ENCODE results near the gene MLANA.

The MLANA gene

DNA sequence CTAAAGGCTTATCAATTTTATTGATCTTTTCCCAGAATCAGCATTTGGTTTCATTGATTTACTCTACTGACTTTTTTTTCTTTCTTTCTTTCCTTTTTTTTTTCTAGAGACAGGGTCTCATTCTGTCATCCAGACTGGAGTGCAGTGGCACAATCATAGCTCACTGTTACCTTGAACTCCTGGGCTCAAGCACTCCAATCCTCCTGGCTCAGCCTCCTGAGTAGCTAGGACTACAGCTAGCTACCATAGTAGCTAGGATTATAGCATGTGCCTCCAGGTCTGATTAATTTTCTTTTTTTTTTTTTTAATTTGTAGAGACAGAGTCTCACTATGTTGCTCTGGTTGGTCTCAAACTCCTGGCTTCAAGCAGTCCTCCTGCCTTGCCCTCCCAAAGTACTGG lies 11.7 kb downstream of the MLANA start:
- Histone ChIP-seq H3K4me3 (ENCODE audit: low read depth, low read length) (no peak overlapping the region), H3K36me3 (ENCODE audit: control insufficient read depth, insufficient read depth, low read length) (no peaks in the 10 kb centered on the region), H3K27me3 (ENCODE audit: control insufficient read depth, insufficient read depth, low read length) (no peaks in the 10 kb centered on the region), H3K27ac (ENCODE audit: low read depth, low read length) (no peak overlapping the region), H3K4me1 (ENCODE audit: control insufficient read depth, insufficient read depth, low read length) (no peaks in the 10 kb centered on the region), H3K9ac (ENCODE audit: low read depth, low read length) (no peak overlapping the region), H3K9me3 (ENCODE audit: control insufficient read depth, insufficient read depth, low read length) (no peaks in the 10 kb centered on the region)

DNA sequence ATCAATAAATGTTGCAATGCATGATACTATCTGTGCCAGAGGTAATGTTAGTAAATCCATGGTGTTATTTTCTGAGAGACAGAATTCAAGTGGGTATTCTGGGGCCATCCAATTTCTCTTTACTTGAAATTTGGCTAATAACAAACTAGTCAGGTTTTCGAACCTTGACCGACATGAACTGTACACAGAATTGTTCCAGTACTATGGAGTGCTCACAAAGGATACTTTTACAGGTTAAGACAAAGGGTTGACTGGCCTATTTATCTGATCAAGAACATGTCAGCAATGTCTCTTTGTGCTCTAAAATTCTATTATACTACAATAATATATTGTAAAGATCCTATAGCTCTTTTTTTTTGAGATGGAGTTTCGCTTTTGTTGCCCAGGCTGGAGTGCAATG lies 18.2 kb downstream of the MLANA start:
- no peaks in the 10 kb centered on the region for H3K4me1 ChIP-seq (ENCODE audit: control insufficient read depth, insufficient read depth, low read length)

DNA sequence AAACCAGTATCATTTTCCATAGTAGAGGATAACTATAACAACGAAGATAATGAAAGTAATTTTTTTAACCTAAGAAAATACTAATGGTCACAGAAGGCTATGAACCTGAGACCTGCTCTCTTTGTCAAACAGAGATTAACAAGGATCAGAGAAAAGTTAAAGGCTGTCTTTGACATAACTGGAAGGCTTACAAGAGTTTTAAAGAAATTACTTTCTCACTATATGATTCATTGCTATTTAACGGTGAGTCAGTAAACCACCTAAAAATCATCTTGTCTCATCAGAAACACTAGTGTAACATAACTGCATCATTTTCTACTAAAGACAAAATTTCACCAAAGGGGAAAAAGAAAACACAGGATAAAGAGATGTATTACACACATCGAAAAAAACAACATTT lies 19.3 kb downstream of the MLANA start:
- no peaks in the 10 kb centered on the region for H3K4me1 ChIP-seq (ENCODE audit: control insufficient read depth, insufficient read depth, low read length)
- no peaks in the 10 kb centered on the region for H3K36me3 ChIP-seq (ENCODE audit: control insufficient read depth, insufficient read depth, low read length)
- no peak overlapping the region for H3K9ac ChIP-seq (ENCODE audit: low read depth, low read length)
- H3K27ac ChIP-seq (ENCODE audit: low read depth, low read length): no peak overlapping the region
- no peak overlapping the region for H3K4me3 ChIP-seq (ENCODE audit: low read depth, low read length)
- no peaks in the 10 kb centered on the region for H3K27me3 ChIP-seq (ENCODE audit: control insufficient read depth, insufficient read depth, low read length)
- H3K9me3 ChIP-seq (ENCODE audit: control insufficient read depth, insufficient read depth, low read length): no peaks in the 10 kb centered on the region

More for the DNA sequence above, 18.2 kb downstream of the MLANA start:
- H3K9me3 ChIP-seq (ENCODE audit: control insufficient read depth, insufficient read depth, low read length): no peaks in the 10 kb centered on the region
- no peak overlapping the region for H3K4me3 ChIP-seq (ENCODE audit: low read depth, low read length)
- H3K27ac ChIP-seq (ENCODE audit: low read depth, low read length): no peak overlapping the region
- no peaks in the 10 kb centered on the region for H3K36me3 ChIP-seq (ENCODE audit: control insufficient read depth, insufficient read depth, low read length)
- H3K27me3 ChIP-seq (ENCODE audit: control insufficient read depth, insufficient read depth, low read length): no peaks in the 10 kb centered on the region
- no peak overlapping the region for H3K9ac ChIP-seq (ENCODE audit: low read depth, low read length)

- no peak overlapping the region for H3K27ac ChIP-seq (ENCODE audit: low read depth, low read length)
Measured at GRCh38 chr9:5910413-5911057, 19.8 kb downstream of the MLANA start.

GRCh38 chr9:5915438-5915837 lies 24.7 kb downstream of the MLANA start:
- H3K9me3 ChIP-seq (ENCODE audit: control insufficient read depth, insufficient read depth, low read length): no peaks in the 10 kb centered on the region
- no peaks in the 10 kb centered on the region for H3K36me3 ChIP-seq (ENCODE audit: control insufficient read depth, insufficient read depth, low read length)
- no peaks in the 10 kb centered on the region for H3K4me1 ChIP-seq (ENCODE audit: control insufficient read depth, insufficient read depth, low read length)
- no peak overlapping the region for H3K9ac ChIP-seq (ENCODE audit: low read depth, low read length)
- no peaks in the 10 kb centered on the region for H3K27me3 ChIP-seq (ENCODE audit: control insufficient read depth, insufficient read depth, low read length)
- no peak overlapping the region for H3K4me3 ChIP-seq (ENCODE audit: low read depth, low read length)
- H3K27ac ChIP-seq (ENCODE audit: low read depth, low read length): no peak overlapping the region

More at GRCh38 chr9:5910413-5911057, 19.8 kb downstream of the MLANA start:
- Histone ChIP-seq H3K4me1 (ENCODE audit: control insufficient read depth, insufficient read depth, low read length) (no peaks in the 10 kb centered on the region), H3K9me3 (ENCODE audit: control insufficient read depth, insufficient read depth, low read length) (no peaks in the 10 kb centered on the region), H3K9ac (ENCODE audit: low read depth, low read length) (no peak overlapping the region), H3K27me3 (ENCODE audit: control insufficient read depth, insufficient read depth, low read length) (no peaks in the 10 kb centered on the region), H3K36me3 (ENCODE audit: control insufficient read depth, insufficient read depth, low read length) (no peaks in the 10 kb centered on the region), H3K4me3 (ENCODE audit: low read depth, low read length) (no peak overlapping the region)

- Histone ChIP-seq H3K4me1 (ENCODE audit: control insufficient read depth, insufficient read depth, low read length) (no peaks in the 10 kb centered on the region), H3K36me3 (ENCODE audit: control insufficient read depth, insufficient read depth, low read length) (peaks cover 10% of the 10 kb centered on the region), H3K27ac (ENCODE audit: low read depth, low read length) (no peak overlapping the region), H3K9me3 (ENCODE audit: control insufficient read depth, insufficient read depth, low read length) (no peaks in the 10 kb centered on the region), H3K9ac (ENCODE audit: low read depth, low read length) (no peak overlapping the region), H3K4me3 (ENCODE audit: low read depth, low read length) (no peak overlapping the region), H3K27me3 (ENCODE audit: control insufficient read depth, insufficient read depth, low read length) (no peaks in the 10 kb centered on the region)
Measured at GRCh38 chr9:5917273-5917672, 26.6 kb downstream of the MLANA start.

- no peaks in the 10 kb centered on the region for H3K27me3 ChIP-seq (ENCODE audit: control insufficient read depth, insufficient read depth, low read length)
- H3K27ac ChIP-seq (ENCODE audit: low read depth, low read length): no peak overlapping the region
- no peaks in the 10 kb centered on the region for H3K9me3 ChIP-seq (ENCODE audit: control insufficient read depth, insufficient read depth, low read length)
- H3K4me1 ChIP-seq (ENCODE audit: control insufficient read depth, insufficient read depth, low read length): no peaks in the 10 kb centered on the region
- H3K9ac ChIP-seq (ENCODE audit: low read depth, low read length): no peak overlapping the region
- peaks cover 16% of the 10 kb centered on the region for H3K36me3 ChIP-seq (ENCODE audit: control insufficient read depth, insufficient read depth, low read length)
- H3K4me3 ChIP-seq (ENCODE audit: low read depth, low read length): no peak overlapping the region
Measured at GRCh38 chr9:5917888-5918287, 27.2 kb downstream of the MLANA start.

DNA sequence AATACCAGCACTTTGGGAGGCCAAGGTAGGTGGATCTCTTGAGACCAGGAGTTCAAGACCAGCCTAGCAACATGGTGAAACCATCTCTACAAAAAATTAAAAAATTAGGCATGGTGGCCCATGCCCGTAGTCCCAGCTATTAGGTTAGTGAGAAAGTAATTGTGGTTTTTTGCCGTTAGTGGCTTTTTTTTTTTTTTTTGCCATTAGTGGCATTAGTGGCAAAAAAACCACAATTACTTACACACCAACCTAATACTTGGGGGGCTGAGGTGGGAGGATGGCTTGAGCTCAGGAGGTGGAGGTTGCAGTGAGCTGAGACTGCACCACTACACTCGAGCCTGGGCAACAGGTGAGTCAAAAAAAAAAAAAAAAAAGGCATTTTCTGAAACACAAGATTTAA lies 27.8 kb downstream of the MLANA start:
- Histone ChIP-seq H3K27me3 (ENCODE audit: control insufficient read depth, insufficient read depth, low read length) (no peaks in the 10 kb centered on the region), H3K9me3 (ENCODE audit: control insufficient read depth, insufficient read depth, low read length) (no peaks in the 10 kb centered on the region), H3K9ac (ENCODE audit: low read depth, low read length) (no peak overlapping the region), H3K36me3 (ENCODE audit: control insufficient read depth, insufficient read depth, low read length) (peaks cover 19% of the 10 kb centered on the region), H3K4me1 (ENCODE audit: control insufficient read depth, insufficient read depth, low read length) (no peaks in the 10 kb centered on the region), H3K27ac (ENCODE audit: low read depth, low read length) (no peak overlapping the region), H3K4me3 (ENCODE audit: low read depth, low read length) (no peak overlapping the region)

DNA sequence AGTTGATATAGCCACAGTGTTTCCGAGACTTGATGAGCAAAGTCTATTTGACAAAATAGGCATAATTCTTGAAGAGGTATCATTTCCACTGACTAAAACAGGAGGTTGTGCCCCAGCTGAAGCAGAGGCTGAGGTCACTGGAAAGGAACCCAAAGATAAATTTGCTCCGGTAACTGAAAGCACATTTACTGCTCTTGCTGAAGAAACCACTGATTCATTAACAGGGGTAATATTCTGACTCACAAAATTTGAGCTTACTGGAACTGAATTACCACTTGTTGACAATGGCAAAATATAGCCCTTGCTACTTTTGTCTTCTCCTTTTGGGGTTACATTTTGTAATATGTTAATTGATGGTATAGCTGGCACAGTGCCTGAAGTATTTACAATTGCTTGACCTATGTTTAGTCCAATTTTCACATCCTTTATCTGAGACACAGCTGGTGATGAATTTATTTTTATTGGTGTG lies 30.2 kb downstream of the MLANA start:
- H3K9ac ChIP-seq (ENCODE audit: low read depth, low read length): no peak overlapping the region
- no peaks in the 10 kb centered on the region for H3K27me3 ChIP-seq (ENCODE audit: control insufficient read depth, insufficient read depth, low read length)
- H3K36me3 ChIP-seq (ENCODE audit: control insufficient read depth, insufficient read depth, low read length): peaks cover 25% of the 10 kb centered on the region
- no peaks in the 10 kb centered on the region for H3K9me3 ChIP-seq (ENCODE audit: control insufficient read depth, insufficient read depth, low read length)
- H3K4me3 ChIP-seq (ENCODE audit: low read depth, low read length): no peak overlapping the region
- H3K4me1 ChIP-seq (ENCODE audit: control insufficient read depth, insufficient read depth, low read length): no peaks in the 10 kb centered on the region
- no peak overlapping the region for H3K27ac ChIP-seq (ENCODE audit: low read depth, low read length)

- Histone ChIP-seq H3K9me3 (ENCODE audit: control insufficient read depth, insufficient read depth, low read length) (no peaks in the 10 kb centered on the region), H3K27ac (ENCODE audit: low read depth, low read length) (no peak overlapping the region), H3K27me3 (ENCODE audit: control insufficient read depth, insufficient read depth, low read length) (no peaks in the 10 kb centered on the region), H3K4me3 (ENCODE audit: low read depth, low read length) (no peak overlapping the region), H3K36me3 (ENCODE audit: control insufficient read depth, insufficient read depth, low read length) (peaks cover 25% of the 10 kb centered on the region), H3K9ac (ENCODE audit: low read depth, low read length) (no peak overlapping the region), H3K4me1 (ENCODE audit: control insufficient read depth, insufficient read depth, low read length) (no peaks in the 10 kb centered on the region)
Measured at GRCh38 chr9:5922192-5922591, 31.5 kb downstream of the MLANA start.

- peaks cover 6% of the 10 kb centered on the region; the same call in 1 of the 2 replicates for H3K36me3 ChIP-seq (ENCODE audit: control insufficient read depth, insufficient read depth, low read length)
- no peaks in the 10 kb centered on the region for H3K27me3 ChIP-seq (ENCODE audit: control insufficient read depth, insufficient read depth, low read length)
- no peak overlapping the region for H3K9ac ChIP-seq (ENCODE audit: low read depth, low read length)
- no peak overlapping the region for H3K27ac ChIP-seq (ENCODE audit: low read depth, low read length)
- peaks cover 5% of the 10 kb centered on the region; the same call in 1 of the 2 replicates for H3K4me1 ChIP-seq (ENCODE audit: control insufficient read depth, insufficient read depth, low read length)
- H3K4me3 ChIP-seq (ENCODE audit: low read depth, low read length): no peak overlapping the region
- H3K9me3 ChIP-seq (ENCODE audit: control insufficient read depth, insufficient read depth, low read length): no peaks in the 10 kb centered on the region
Measured at GRCh38 chr9:5931657-5932056, 41.0 kb downstream of the MLANA start.

Data from HUES48 (cell line).